ENCODE data around the gene ZIC3. TPM values are rescaled to one million over a fixed set of nuclear protein-coding genes. Genes with fewer than 3 reads are reported as not detected.
"Not testable (repeated sequence)": the region's sequence is repeated elsewhere in the genome, so short reads cannot be mapped to it uniquely, and the experiment has no call there.

Gene ZIC3
- not detected for total RNA-seq
- long read RNA-seq = 0 reads

DNA sequence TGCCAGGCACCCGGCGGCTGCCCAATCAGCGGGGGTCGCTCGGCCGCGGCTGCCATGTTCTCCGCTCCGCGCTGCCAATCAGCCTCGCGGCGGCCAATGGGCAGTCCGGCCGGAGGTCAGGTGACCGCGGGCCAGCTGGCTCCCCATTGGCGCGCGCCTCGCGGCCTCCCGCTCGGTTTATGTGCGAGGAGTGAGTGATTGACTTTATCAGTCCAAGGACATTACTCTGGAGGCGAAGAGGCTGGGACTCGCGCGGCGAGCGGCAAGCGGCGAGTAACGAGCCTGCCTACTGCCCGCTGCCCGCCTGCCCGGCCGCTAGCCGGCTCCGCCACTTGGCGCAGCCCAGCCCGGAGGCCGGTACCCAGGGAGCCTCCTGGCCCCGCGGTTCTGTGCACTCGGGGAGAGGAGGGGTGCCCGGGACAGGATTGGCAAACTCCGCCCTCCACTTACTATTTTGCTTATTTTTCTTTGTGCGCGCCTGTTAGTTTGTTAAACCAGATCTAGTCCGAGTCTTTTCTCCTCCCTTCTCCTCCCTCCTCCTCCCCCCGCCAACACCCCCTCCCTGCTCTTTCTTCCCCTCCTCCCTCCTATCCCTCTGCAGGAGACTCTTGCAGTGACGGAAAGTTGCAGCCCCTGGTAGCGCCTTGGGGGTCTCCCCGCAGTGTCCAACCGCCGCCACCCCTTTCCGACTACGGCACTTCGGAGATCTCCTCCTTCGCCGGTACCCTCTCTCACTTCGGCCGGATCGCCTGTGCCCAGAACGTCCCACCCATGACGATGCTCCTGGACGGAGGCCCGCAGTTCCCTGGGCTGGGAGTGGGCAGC lies at the start of gene ZIC3:
Gene ZIC3 (plus strand): TSS at position 207 of the 825 bp plus-strand sequence. CDS start 565 bp downstream, at position 772.
- no peak for DNase-seq (ENCODE audit: low spot score)

DNA sequence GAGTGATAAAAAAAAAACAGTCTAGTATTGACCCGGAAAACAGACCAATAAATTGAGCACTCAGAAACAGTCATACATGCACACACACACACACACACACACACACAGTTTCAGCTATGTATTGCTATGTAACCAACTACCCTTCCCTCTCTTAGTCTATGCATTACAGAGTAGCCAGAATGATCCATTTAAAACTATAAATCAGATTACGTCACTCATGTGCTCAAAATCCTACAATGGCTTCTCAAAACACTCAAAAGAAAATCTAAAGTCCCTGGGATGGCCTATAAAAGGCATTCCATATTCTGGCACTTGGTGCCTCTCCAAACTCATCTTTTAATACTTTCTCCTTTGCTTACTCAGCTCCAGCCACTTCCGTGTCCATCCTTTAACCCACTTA lies 46.5 kb upstream of the ZIC3 start:
- intact Hi-C loops (cut with DNase I) = no loop called here

More for the DNA sequence above, at the start of gene ZIC3:
- intact Hi-C loops (cut with DNase I) = no loop called here

DNA sequence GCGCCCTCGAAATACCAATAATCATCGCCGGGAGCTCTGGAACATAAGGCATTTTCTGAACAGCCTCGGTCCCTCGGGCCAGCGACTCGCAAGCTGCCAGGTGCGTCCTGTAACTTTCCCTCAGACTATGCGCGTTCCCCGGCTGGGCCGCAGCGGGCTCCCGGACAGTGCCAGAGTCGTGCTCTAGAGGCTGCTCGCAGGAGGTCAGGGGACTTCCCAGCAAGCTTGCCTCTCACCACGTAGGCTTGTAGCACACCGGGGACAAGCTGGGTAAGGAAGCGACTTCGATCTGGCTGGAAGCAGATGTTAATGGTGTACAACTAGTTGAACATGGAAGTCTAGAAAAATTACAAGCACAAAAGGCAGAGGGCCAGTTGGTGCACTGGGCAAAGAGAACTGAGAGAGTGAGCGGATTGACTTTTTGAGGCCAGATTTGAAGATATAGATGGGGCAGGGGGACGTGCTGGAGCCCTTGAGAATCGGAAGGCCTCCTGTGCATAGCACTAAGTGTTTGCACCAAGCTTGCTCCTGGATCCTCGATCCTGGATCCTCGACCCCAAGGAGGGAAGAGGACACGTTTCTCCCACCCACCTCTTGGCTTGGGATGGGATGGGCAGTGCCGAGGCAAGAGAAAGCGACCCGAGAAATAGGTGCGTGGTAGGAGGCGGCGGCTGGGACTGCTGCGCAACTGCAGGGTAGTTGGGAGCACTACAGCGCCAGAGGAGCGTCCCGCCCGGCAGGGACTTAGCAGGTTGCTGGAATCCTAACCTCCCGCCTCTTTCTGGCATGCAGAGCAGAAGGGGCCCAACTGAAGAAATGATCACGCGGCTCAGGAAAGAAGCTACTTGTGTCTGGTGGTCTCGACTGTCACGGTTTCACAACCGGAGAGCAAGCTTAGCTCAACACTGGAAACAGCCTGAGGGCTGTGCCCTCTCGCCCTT lies 19.9 kb upstream of the ZIC3 start:
- intact Hi-C loops (cut with DNase I) = no loop called here
- no peak for DNase-seq (ENCODE audit: low spot score)

More for the DNA sequence above, 46.5 kb upstream of the ZIC3 start:
- no peak for DNase-seq (ENCODE audit: low spot score)

DNA sequence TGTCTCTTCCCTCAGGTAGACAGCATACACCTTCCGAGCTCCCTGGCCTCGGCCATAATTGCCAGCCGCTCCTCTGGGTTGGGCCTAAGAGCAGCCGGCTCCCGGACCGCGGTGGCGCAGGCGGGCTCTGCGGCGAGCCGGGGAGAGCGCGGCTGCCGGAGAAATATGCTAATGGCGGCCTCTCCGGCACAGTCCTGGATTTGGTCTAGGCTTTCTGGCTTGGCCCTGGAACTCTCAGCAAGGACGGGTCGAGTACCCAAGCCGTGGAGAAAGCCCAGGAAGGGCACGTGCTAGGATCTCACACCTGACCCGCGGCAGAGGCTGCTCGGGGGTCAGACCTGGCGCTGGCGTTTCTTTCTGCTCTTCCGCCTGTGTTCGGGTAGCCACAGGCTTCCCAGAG lies 18.6 kb upstream of the ZIC3 start:
- DNase-seq (ENCODE audit: low spot score) = no peak
- intact Hi-C loops (cut with DNase I) = no loop called here

DNA sequence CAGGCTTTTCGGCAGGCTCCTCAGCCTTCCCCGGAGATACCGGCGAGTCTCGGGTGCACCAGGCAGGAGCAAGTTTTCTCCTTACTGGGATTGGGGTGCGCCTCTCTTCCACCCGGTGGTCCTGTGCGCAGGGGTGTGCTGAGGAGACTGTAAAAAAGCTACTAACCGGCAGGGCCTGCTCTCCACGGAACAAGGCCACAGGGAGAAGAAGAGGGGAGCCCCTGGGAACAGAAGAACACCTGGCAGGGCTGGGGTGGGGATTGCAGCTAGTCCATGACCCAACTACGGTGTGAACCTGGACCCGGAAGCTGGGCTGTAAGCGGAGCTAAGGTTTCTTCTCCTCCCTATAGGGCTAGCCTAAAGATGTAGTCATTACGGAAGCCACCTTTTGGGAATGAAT lies 17.7 kb upstream of the ZIC3 start:
- intact Hi-C loops (cut with DNase I) = no loop called here
- no peak for DNase-seq (ENCODE audit: low spot score)

DNA sequence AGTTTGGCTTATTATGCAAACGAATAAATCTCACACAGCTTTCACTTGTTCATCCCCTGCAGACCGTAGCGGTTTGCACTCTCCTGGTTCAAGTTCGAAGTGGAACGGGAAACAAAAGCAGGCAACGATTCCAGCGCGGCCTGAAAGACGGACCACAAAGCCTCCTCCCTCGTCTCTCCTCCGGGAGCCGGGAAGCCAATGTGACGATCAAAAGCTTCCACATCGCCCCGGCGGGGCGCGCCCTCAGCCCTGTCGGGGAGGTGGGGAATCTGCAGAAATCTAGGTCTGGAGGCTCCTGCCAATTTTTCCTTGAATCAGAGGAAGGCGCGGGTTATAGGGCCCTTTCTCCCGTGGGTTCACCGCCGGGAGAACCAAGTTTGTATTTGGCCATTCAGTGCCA lies 16.9 kb upstream of the ZIC3 start:
- intact Hi-C loops (cut with DNase I) = no loop called here

DNA sequence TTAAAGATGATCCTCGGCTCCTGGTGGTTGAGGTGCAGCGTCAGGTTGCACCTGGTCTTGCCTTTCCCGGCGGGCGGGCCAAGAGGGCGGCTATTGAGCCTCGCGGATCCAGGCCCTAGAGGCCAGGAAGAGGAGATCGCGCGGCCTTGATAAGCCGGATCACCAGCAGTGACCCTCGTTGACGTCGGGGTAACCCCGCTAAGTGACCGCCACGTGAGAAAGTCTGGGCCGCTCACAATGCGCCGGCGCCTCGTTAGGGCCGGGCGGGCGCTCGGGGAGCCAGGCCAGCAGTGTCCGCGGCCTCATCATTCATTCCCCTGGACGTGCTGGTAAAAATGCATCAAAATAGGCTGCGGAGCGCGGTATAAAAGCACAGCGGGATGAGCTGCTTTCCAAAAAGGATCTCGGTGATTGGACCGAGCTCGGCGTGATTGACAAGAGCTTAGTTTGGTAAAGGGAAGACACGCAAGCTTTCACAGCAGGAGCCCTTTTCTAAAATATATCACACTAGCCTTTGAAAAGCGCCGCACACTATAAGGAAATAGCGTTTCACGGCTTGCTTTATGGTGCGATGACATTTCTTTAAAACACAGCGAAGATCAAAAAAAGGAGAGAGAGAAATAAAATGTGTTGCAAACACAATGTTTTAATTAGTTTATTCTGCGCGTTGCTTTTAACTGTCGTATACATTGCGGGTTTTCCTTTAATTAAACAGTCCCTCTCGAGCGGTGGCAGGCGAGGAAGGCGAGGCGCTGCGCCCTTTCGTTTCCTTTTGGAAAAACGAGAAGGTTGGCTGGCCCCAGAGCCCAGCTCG lies 15.9 kb upstream of the ZIC3 start:
- DNase-seq (ENCODE audit: low spot score) = no peak
- intact Hi-C loops (cut with DNase I) = no loop called here

More for the DNA sequence above, 16.9 kb upstream of the ZIC3 start:
- DNase-seq (ENCODE audit: low spot score) = no peak

DNA sequence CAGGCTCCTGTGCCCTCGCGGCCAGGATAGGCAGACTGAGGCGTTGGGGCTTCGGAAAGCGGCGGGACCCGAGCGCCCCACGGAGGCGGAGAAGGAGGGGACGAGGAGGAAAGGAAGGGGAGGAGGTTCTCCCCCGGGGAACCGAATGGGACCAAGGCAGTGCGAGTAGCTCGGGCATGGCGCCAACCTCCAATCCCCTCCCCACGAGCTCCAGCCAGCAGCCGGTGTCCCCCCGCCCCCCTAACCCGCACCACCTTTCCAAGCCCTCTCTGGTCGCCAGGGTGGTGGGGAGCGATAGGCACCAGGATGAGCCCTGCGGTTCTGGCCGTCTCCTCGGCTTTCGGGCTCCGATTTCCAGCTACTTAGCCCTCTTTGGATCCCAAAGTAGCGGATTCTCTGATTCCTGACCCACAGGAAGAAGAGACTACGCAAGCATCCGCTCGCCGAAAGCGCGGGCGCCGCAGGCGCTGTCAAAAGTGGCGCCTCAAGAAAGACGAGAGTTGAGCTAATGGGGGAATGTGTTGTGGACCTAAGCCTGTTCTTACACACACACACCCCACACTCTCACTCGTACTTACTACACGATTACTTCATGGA lies 15.2 kb upstream of the ZIC3 start:
- intact Hi-C loops (cut with DNase I) = no loop called here
- DNase-seq (ENCODE audit: low spot score) = no peak

DNA sequence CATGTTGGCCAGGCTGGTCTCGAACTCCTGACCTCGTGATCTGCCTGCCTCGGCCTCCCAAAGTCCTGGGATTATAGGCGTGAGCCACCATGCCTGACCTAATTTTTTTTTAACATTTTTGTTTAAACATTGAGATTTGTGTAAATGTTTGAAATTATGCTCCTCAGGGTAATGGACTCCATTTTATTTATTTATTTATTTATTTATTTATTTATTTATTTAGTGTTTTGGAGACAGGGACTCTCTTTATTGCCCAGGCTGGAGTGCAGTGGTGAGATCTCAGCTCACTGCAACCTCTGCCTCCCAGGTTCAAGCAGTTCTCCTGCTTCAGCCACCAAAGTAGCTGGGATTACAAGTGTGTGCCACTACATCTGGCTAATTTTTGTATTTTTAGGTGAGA lies 13.8 kb upstream of the ZIC3 start:
- intact Hi-C loops (cut with DNase I); DNase-seq (ENCODE audit: low spot score): not testable (repeated sequence)

DNA sequence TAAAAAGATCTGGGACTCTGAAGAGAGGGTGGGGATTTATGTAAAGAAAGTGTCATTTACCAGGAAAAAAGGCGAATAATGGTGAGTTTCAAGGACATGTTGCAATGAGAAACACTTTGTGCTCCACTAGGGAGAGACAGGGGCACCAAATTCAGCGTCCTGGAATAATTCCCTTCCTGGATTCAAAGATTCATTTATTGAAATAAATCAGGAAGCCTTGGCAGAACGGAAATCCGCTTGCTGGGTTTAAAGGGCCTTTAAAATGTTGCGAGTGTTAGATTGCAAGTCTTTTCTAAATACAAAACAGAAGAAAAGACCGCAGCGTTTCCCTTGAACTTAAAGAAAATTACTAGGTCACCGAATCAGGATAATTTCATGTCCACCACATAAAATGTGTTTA lies 3.8 kb upstream of the ZIC3 start:
- no peak for DNase-seq (ENCODE audit: low spot score)
- intact Hi-C loops (cut with DNase I) = no loop called here

DNA sequence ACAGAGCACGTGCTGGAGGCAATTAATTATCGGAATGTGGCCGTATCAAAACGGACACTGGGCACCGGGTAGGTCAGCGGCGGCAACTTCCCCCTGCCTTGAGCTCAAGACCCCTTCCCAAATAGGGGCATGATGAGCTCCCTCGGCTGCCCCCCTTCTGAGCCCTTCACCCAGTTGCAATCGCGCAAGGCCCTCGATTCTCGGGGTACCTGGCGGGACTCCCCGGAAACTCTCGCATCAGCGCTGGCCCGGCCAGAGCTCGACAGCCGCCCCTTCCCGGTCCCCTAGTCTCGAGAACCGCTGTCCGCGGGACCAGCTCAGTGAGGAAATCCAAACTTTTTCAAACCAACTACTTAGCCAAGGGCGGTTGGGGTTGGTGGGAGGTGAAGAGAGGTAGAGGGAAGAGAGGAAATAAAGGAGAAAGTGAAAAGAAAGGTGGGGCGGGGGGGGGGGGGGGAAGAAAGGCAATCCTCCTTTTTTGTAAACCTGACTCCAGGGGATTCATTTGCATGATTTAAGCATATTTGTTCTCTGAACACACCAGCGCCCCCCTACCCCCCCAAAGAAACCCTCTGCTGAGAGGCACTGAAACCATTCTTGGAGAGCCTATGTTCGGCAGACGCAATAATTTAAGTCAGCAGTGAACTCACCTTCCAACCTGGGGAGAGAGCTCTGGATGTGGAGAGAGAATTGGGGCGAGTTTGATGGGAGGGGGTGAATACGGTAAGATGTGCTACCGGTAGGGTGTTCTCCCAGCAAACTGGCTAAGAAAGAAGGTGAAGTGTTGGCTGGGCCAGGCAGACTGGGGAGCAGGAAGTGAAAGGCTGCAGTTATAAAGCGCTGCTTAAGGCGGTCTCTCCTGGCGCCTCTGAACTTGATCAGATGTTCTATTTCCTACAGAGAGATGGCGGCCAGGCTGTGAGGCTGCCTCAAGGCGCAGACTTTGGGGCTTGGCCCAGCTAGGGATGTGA lies 2.0 kb upstream of the ZIC3 start:
- intact Hi-C loops (cut with DNase I) = no loop called here
- no peak for DNase-seq (ENCODE audit: low spot score)

DNA sequence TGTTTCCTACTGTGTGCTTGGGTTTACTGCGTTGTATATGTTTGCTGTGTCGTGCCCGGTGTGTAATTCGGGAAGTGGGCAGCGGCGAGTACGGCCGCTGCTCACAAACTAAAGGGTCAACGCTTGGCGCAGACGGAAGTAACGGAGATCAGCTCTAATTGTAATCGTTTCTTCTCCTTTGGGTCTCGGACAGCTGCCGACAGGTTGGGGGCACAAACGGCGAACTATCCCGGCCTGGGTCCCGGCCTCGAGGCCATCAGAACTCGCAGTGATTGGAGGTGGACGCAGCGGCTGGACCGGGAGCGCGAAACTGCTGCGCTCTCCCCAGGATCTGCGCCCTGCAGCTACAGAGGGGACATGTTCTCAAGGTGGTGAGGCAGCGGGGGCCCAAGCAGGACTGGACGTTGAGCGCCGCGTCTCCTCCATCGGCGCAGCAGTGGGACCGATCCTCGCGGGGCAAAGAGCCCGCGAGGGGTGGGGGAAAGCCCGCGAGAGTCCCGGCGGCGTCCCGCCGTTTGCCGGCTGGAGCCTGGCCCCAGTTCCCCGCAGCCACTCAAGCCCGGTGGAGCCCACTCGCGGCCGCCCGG lies 516 bp upstream of the ZIC3 start:
- intact Hi-C loops (cut with DNase I) = no loop called here

DNA sequence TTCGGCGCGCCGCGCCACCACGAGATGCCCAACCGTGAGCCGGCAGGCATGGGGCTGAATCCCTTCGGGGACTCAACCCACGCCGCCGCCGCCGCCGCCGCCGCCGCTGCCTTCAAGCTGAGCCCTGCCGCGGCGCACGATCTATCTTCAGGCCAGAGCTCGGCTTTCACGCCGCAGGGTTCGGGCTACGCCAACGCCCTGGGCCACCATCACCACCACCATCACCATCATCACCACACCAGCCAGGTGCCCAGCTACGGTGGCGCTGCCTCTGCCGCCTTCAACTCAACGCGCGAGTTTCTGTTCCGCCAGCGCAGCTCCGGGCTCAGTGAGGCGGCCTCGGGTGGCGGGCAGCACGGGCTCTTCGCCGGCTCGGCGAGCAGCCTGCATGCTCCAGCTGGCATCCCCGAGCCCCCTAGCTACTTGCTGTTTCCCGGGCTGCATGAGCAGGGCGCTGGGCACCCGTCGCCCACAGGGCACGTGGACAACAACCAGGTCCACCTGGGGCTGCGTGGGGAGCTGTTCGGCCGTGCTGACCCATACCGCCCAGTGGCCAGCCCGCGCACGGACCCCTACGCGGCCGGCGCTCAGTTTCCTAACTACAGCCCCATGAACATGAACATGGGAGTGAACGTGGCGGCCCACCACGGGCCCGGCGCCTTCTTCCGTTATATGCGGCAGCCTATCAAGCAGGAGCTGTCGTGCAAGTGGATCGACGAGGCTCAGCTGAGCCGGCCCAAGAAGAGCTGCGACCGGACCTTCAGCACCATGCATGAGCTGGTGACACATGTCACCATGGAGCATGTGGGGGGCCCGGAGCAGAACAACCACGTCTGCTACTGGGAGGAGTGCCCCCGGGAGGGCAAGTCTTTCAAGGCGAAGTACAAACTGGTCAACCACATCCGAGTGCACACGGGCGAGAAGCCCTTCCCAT lies 1.1 kb downstream of the ZIC3 start:
- intact Hi-C loops (cut with DNase I) = no loop called here
- no peak for DNase-seq (ENCODE audit: low spot score)

More for the DNA sequence above, 516 bp upstream of the ZIC3 start:
- DNase-seq (ENCODE audit: low spot score) = no peak

DNA sequence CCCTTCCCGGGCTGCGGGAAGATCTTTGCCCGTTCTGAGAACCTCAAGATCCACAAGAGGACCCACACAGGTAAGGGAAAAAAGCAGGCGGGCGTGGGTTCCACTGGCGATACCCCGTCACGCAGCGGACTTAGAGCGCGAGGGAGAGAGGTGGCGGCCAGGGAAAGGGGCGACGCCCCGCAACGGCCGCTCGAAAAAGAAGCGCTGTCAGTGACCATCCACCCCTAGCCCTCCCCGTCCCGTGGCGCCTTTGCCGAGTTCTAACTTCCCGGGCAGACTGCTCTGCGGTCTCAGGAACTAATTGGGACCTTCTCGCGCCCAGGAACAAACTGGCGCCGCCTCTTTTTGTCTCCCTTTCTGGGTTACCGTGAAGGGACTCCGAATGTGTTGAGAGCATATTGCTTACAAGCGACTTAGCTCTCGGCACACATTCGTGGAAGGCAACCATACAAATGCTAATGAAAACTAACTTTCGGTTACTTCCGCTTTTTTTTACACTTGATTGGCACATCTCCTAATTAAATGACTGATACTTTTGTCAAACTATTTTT lies 1.8 kb downstream of the ZIC3 start:
- intact Hi-C loops (cut with DNase I) = no loop called here
- DNase-seq (ENCODE audit: low spot score) = no peak

DNA sequence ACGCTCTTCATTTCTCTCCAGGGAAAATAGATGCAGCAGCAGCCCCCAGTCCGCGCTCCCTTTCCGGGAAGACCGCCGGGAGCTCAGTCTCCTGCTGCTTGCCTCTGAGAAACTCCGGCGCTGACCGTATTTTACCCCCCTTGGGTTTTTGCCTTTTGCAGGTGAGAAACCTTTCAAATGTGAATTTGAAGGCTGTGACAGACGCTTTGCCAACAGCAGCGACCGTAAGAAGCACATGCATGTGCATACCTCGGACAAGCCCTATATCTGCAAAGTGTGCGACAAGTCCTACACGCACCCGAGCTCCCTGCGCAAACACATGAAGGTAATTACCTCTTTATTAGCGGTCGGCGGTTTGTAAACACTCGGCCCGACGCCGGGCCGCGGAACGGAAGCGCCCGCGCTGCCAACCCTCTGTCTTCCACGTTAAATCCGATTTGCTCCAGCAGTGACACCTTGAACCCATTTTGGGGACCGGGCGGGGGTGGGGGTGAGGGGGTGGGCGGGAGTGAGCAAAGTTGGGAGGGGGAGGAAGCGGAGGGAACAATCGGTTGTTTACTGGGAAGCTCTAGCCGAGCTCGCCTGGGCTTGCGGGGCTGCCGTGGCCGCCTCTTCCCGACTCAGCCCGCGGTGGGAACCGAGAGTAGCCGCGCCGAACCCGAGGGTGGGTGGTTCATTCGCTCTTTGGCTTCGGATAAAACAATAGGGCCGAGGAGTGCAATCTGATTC lies 3.0 kb downstream of the ZIC3 start:
- no peak for DNase-seq (ENCODE audit: low spot score)
- intact Hi-C loops (cut with DNase I) = no loop called here

DNA sequence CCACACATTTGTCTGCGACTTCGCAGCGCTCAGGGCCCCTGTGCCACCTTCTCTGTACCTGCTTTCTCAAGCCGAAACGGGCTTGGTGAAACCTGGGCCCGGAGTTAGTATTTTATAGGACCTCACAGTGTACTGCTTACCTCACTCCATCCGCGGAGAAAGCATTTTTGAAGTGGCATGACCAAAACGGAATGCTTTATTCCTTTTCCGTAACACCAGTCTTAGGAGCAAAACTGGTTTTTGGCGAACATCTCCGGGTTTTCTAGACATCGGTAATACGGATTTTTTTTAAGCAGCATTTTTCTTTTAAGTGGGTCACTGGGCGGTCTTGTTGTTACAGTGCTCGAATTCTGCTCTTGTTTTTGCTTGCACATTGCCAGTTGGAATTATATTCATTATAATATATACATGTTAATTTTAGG lies 3.6 kb downstream of the ZIC3 start:
- intact Hi-C loops (cut with DNase I) = no loop called here
- DNase-seq (ENCODE audit: low spot score) = no peak

Measured in cardiac septum (tissue), 1 donor.